ENCODE results near the gene TEX44.
"Not testable (repeated sequence)": the region's sequence is repeated elsewhere in the genome, so short reads cannot be mapped to it uniquely, and the experiment has no call there.

The TEX44 gene

GRCh38 chr2:231576465-231576864 is 16.2 kb upstream of the TEX44 start:
- H3K27me3 ChIP-seq (ENCODE audit: control insufficient read depth, insufficient read depth, low read length), result no peaks in the 10 kb centered on the region
- no peaks in the 10 kb centered on the region for H3K36me3 ChIP-seq (ENCODE audit: control insufficient read depth, insufficient read depth, low read length)
- no peak overlapping the region for H3K4me3 ChIP-seq (ENCODE audit: low read length)
- no peak overlapping the region for H3K9ac ChIP-seq (ENCODE audit: low read length)
- no peaks in the 10 kb centered on the region for H3K9me3 ChIP-seq (ENCODE audit: control insufficient read depth, low read length)
- no peaks in the 10 kb centered on the region for H3K4me1 ChIP-seq (ENCODE audit: control insufficient read depth, insufficient read depth, low read length)

- H3K4me3 ChIP-seq (ENCODE audit: low read length); H3K9me3 ChIP-seq (ENCODE audit: control insufficient read depth, low read length); H3K27me3 ChIP-seq (ENCODE audit: control insufficient read depth, insufficient read depth, low read length); H3K36me3 ChIP-seq (ENCODE audit: control insufficient read depth, insufficient read depth, low read length); H3K4me1 ChIP-seq (ENCODE audit: control insufficient read depth, insufficient read depth, low read length); H3K9ac ChIP-seq (ENCODE audit: low read length): not testable (repeated sequence)
These were observed 14.0 kb upstream of the TEX44 start for GRCh38 chr2:231578655-231579054.

GRCh38 chr2:231579560-231579959 is 13.1 kb upstream of the TEX44 start:
- H3K36me3 ChIP-seq (ENCODE audit: control insufficient read depth, insufficient read depth, low read length), result no peaks in the 10 kb centered on the region
- H3K4me3 ChIP-seq (ENCODE audit: low read length), result no peak overlapping the region
- H3K9me3 ChIP-seq (ENCODE audit: control insufficient read depth, low read length), result no peaks in the 10 kb centered on the region
- no peak overlapping the region for H3K9ac ChIP-seq (ENCODE audit: low read length)
- H3K27me3 ChIP-seq (ENCODE audit: control insufficient read depth, insufficient read depth, low read length), result no peaks in the 10 kb centered on the region
- H3K4me1 ChIP-seq (ENCODE audit: control insufficient read depth, insufficient read depth, low read length), result no peaks in the 10 kb centered on the region

GRCh38 chr2:231581328-231581727 is 11.3 kb upstream of the TEX44 start:
- Histone ChIP-seq H3K36me3 (ENCODE audit: control insufficient read depth, insufficient read depth, low read length) (no peaks in the 10 kb centered on the region), H3K4me3 (ENCODE audit: low read length) (no peak overlapping the region), H3K4me1 (ENCODE audit: control insufficient read depth, insufficient read depth, low read length) (no peaks in the 10 kb centered on the region)

GRCh38 chr2:231583982-231584381 is 8.7 kb upstream of the TEX44 start:
- Histone ChIP-seq H3K4me3 (ENCODE audit: low read length) (no peak overlapping the region), H3K9me3 (ENCODE audit: control insufficient read depth, low read length) (no peaks in the 10 kb centered on the region), H3K36me3 (ENCODE audit: control insufficient read depth, insufficient read depth, low read length) (no peaks in the 10 kb centered on the region), H3K27me3 (ENCODE audit: control insufficient read depth, insufficient read depth, low read length) (no peaks in the 10 kb centered on the region), H3K4me1 (ENCODE audit: control insufficient read depth, insufficient read depth, low read length) (no peaks in the 10 kb centered on the region), H3K9ac (ENCODE audit: low read length) (no peak overlapping the region)

More at GRCh38 chr2:231581328-231581727, 11.3 kb upstream of the TEX44 start:
- H3K27me3 ChIP-seq (ENCODE audit: control insufficient read depth, insufficient read depth, low read length), result no peaks in the 10 kb centered on the region
- no peaks in the 10 kb centered on the region for H3K9me3 ChIP-seq (ENCODE audit: control insufficient read depth, low read length)
- H3K9ac ChIP-seq (ENCODE audit: low read length), result no peak overlapping the region

- not testable (repeated sequence) for H3K27me3 ChIP-seq (ENCODE audit: control insufficient read depth, insufficient read depth, low read length); H3K4me1 ChIP-seq (ENCODE audit: control insufficient read depth, insufficient read depth, low read length); H3K4me3 ChIP-seq (ENCODE audit: low read length); H3K9me3 ChIP-seq (ENCODE audit: control insufficient read depth, low read length); H3K36me3 ChIP-seq (ENCODE audit: control insufficient read depth, insufficient read depth, low read length); H3K9ac ChIP-seq (ENCODE audit: low read length)
These were observed 4.9 kb upstream of the TEX44 start for GRCh38 chr2:231587744-231588143.

- peaks cover 5% of the 10 kb centered on the region for H3K4me1 ChIP-seq (ENCODE audit: control insufficient read depth, insufficient read depth, low read length)
- H3K9me3 ChIP-seq (ENCODE audit: control insufficient read depth, low read length), result no peaks in the 10 kb centered on the region
- no peak overlapping the region for H3K9ac ChIP-seq (ENCODE audit: low read length)
- H3K27me3 ChIP-seq (ENCODE audit: control insufficient read depth, insufficient read depth, low read length), result no peaks in the 10 kb centered on the region
- H3K4me3 ChIP-seq (ENCODE audit: low read length), result no peak overlapping the region
- no peaks in the 10 kb centered on the region for H3K36me3 ChIP-seq (ENCODE audit: control insufficient read depth, insufficient read depth, low read length)
These were observed 3.0 kb upstream of the TEX44 start for GRCh38 chr2:231589656-231590055.

GRCh38 chr2:231590614-231591013 is 2.0 kb upstream of the TEX44 start:
- H3K9ac ChIP-seq (ENCODE audit: low read length), result no peak overlapping the region
- peaks cover 5% of the 10 kb centered on the region for H3K4me1 ChIP-seq (ENCODE audit: control insufficient read depth, insufficient read depth, low read length)
- no peak overlapping the region for H3K4me3 ChIP-seq (ENCODE audit: low read length)
- H3K36me3 ChIP-seq (ENCODE audit: control insufficient read depth, insufficient read depth, low read length), result no peaks in the 10 kb centered on the region
- no peaks in the 10 kb centered on the region for H3K27me3 ChIP-seq (ENCODE audit: control insufficient read depth, insufficient read depth, low read length)
- no peaks in the 10 kb centered on the region for H3K9me3 ChIP-seq (ENCODE audit: control insufficient read depth, low read length)

- H3K4me1 ChIP-seq (ENCODE audit: control insufficient read depth, insufficient read depth, low read length), result peaks cover 5% of the 10 kb centered on the region
- H3K9me3 ChIP-seq (ENCODE audit: control insufficient read depth, low read length), result no peaks in the 10 kb centered on the region
- no peaks in the 10 kb centered on the region for H3K27me3 ChIP-seq (ENCODE audit: control insufficient read depth, insufficient read depth, low read length)
- H3K4me3 ChIP-seq (ENCODE audit: low read length), result no peak overlapping the region
- H3K9ac ChIP-seq (ENCODE audit: low read length), result no peak overlapping the region
- H3K36me3 ChIP-seq (ENCODE audit: control insufficient read depth, insufficient read depth, low read length), result no peaks in the 10 kb centered on the region
These were observed 1.0 kb downstream of the TEX44 start for GRCh38 chr2:231593666-231594065.

GRCh38 chr2:231597014-231597611 is 4.4 kb downstream of the TEX44 start:
- no peaks in the 10 kb centered on the region for H3K4me1 ChIP-seq (ENCODE audit: control insufficient read depth, insufficient read depth, low read length)
- H3K9me3 ChIP-seq (ENCODE audit: control insufficient read depth, low read length), result no peaks in the 10 kb centered on the region
- H3K9ac ChIP-seq (ENCODE audit: low read length), result no peak overlapping the region
- H3K4me3 ChIP-seq (ENCODE audit: low read length), result no peak overlapping the region
- no peaks in the 10 kb centered on the region for H3K36me3 ChIP-seq (ENCODE audit: control insufficient read depth, insufficient read depth, low read length)
- H3K27me3 ChIP-seq (ENCODE audit: control insufficient read depth, insufficient read depth, low read length), result no peaks in the 10 kb centered on the region

GRCh38 chr2:231597627-231598026 is 5.0 kb downstream of the TEX44 start:
- Histone ChIP-seq H3K36me3 (ENCODE audit: control insufficient read depth, insufficient read depth, low read length) (no peaks in the 10 kb centered on the region), H3K27me3 (ENCODE audit: control insufficient read depth, insufficient read depth, low read length) (no peaks in the 10 kb centered on the region), H3K9me3 (ENCODE audit: control insufficient read depth, low read length) (no peaks in the 10 kb centered on the region), H3K4me1 (ENCODE audit: control insufficient read depth, insufficient read depth, low read length) (no peaks in the 10 kb centered on the region), H3K4me3 (ENCODE audit: low read length) (no peak overlapping the region), H3K9ac (ENCODE audit: low read length) (no peak overlapping the region)

- Histone ChIP-seq H3K36me3 (ENCODE audit: control insufficient read depth, insufficient read depth, low read length) (no peaks in the 10 kb centered on the region), H3K4me3 (ENCODE audit: low read length) (no peak overlapping the region), H3K9me3 (ENCODE audit: control insufficient read depth, low read length) (no peaks in the 10 kb centered on the region), H3K27me3 (ENCODE audit: control insufficient read depth, insufficient read depth, low read length) (no peaks in the 10 kb centered on the region), H3K4me1 (ENCODE audit: control insufficient read depth, insufficient read depth, low read length) (peaks cover 18% of the 10 kb centered on the region), H3K9ac (ENCODE audit: low read length) (no peak overlapping the region)
These were observed 8.1 kb downstream of the TEX44 start for GRCh38 chr2:231600619-231601355.
